Measurements from ENCODE around the gene ACVR2B. TPM values are rescaled to one million over a fixed set of nuclear protein-coding genes. Genes with fewer than 3 reads are reported as not detected.

Gene ACVR2B
- total RNA-seq, 1 experiment from 2014 or later: 18.3 TPM

- Histone ChIP-seq H3K9ac (ENCODE audit: low read length) (peak overlapping the region; percentile 90), H3K27me3 (ENCODE audit: insufficient read depth, low read length) (no peaks in the 10 kb centered on the region), H3K4me2 (ENCODE audit: low read length) (peak overlapping the region; percentile 97), H4K20me1 (ENCODE audit: insufficient read depth) (no peaks in the 10 kb centered on the region), H3K79me2 (ENCODE audit: insufficient read depth, low read length) (peaks cover 59% of the 10 kb centered on the region), H3K9me3 (ENCODE audit: control insufficient read depth in 1 of 2, insufficient read depth in 1 of 2, low read depth in 1 of 2, low read length in 2 of 2) (no peaks in the 10 kb centered on the region), H3K36me3 (ENCODE audit: control insufficient read depth in 1 of 2, insufficient read depth in 2 of 2, low read length in 2 of 2) (no peaks in the 10 kb centered on the region), H3K4me3 (replicated peaks in 1 of 2; ENCODE audit: low read depth in 1 of 2, low read length in 2 of 2) (peak overlapping the region; percentile 77 to 84), H3K27ac (ENCODE audit: low read depth, low read length) (peak overlapping the region; percentile 97; the same call in 1 of the 2 replicates), H2AFZ (ENCODE audit: low read depth, low read length, poor library complexity, severe bottlenecking) (no peak overlapping the region), H3K4me1 (ENCODE audit: control insufficient read depth in 1 of 2, insufficient read depth in 2 of 2, low read length in 2 of 2) (peaks cover 37 to 64% of the 10 kb centered on the region in 2 experiments), H3K9me2 (ENCODE audit: insufficient read depth) (no peaks in the 10 kb centered on the region)
- POLR2A ChIA-PET: interaction anchor here (1.2 kb wide), 1 partner anchor 109 kb away, joined by 3 read pairs; the partner anchor contains the start of gene XYLB
- intact Hi-C loops (cut with micrococcal nuclease): loop anchor here (10.0 kb wide), 2 partner anchors 101 to 321 kb away; partner anchors contain the start of genes ACAA1 and MYD88
- no TSS peak for BruUV-seq (replicated peaks)
- RAD21 ChIA-PET (ENCODE audit: low non-redundant PET in 1 of 2, low total read pairs in 2 of 2, uncharacterized antibody in 2 of 2, unreplicated experiment in 2 of 2): no interaction called here
- TF ChIP-seq TCF7L2 (IDR thresholded peaks at IDR 0.05; ENCODE audit: borderline replicate concordance, extremely low read depth, insufficient read depth, insufficient read length) (no peak), SP1 (IDR thresholded peaks at IDR 0.05; ENCODE audit: low read depth) (no peak), POLR2AphosphoS5 (IDR thresholded peaks at IDR 0.05; ENCODE audit: low read depth, low read length) (no peak), RAD21 (IDR thresholded peaks at IDR 0.05; ENCODE audit: low read depth) (no peak), EZH2 (IDR thresholded peaks at IDR 0.05) (no peak), ZNF274 (IDR thresholded peaks at IDR 0.05; ENCODE audit: low read depth, low read length) (no peak), FOSL1 (IDR thresholded peaks at IDR 0.05; ENCODE audit: low read depth) (no peak), ZFX (IDR thresholded peaks at IDR 0.05) (no peak), ELF1 (IDR thresholded peaks at IDR 0.05; ENCODE audit: borderline replicate concordance, low read depth) (no peak), CTCF (IDR thresholded peaks at IDR 0.05 in 2 of 3, conservative IDR thresholded peaks at IDR 0.05 in 1 of 3; ENCODE audit: borderline replicate concordance in 1 of 3, insufficient read depth in 1 of 3, low read depth in 2 of 3, low read length in 2 of 3) (no peak), ATF3 (IDR thresholded peaks at IDR 0.05) (no peak)
- no peak for DNase-seq (ENCODE audit: low read depth, low spot score)
- CTCF ChIA-PET: interaction anchor here (0.9 to 1.3 kb wide), 2 partner anchors 10 to 24 kb away, joined by 3 to 4 read pairs; no protein-coding TSS in a partner anchor
- 0 out of 2 replicates have a peak, but pooled peaks have one; percentile 0 for ATAC-seq
These were observed 2.1 kb downstream of the ACVR2B start for GRCh38 chr3:38455639-38456430.
